Stimulated activated CD8-positive, alpha-beta memory T cell treated with anti-CD3 and anti-CD28 coated beads, Interleukin-12 subunit alpha, Interleukin-12 subunit beta, amount 100 ng/mL, for 24 hours (primary cell): ENCODE measurements around the gene DLX5.

ENCODE experiments used
- DNase-seq: peaks from one replicate; pipeline ENCODE4 v3.0.0-alpha.2; 2020; ENCODE audit errors: extremely low read depth

Gene DLX5

GRCh38 chr7:96991546-96992191 is 33.0 kb downstream of the DLX5 start:
- no peak for DNase-seq

GRCh38 chr7:96989859-96990317 is 34.7 kb downstream of the DLX5 start:
- DNase-seq: no peak

- no peak for DNase-seq
These were observed 35.3 kb downstream of the DLX5 start for GRCh38 chr7:96989241-96989858.

GRCh38 chr7:96987719-96988118 is 36.9 kb downstream of the DLX5 start:
- DNase-seq: no peak

- DNase-seq: no peak
These were observed 37.7 kb downstream of the DLX5 start for GRCh38 chr7:96986901-96987300.

GRCh38 chr7:96985992-96986391 is 38.6 kb downstream of the DLX5 start:
- no peak for DNase-seq

GRCh38 chr7:96982586-96982985 is 42.0 kb downstream of the DLX5 start:
- DNase-seq: no peak

GRCh38 chr7:96979551-96980276 is 44.9 kb downstream of the DLX5 start:
- DNase-seq: no peak

- no peak for DNase-seq
These were observed 47.2 kb downstream of the DLX5 start for GRCh38 chr7:96977445-96977844.

- DNase-seq: no peak
These were observed 48.5 kb downstream of the DLX5 start for GRCh38 chr7:96976106-96976505.

GRCh38 chr7:96973986-96974385 is 50.6 kb downstream of the DLX5 start:
- DNase-seq: no peak

- no peak for DNase-seq
These were observed 53.9 kb downstream of the DLX5 start for GRCh38 chr7:96970739-96971138.
